Measurements from ENCODE around the gene DDB1.

DNA sequence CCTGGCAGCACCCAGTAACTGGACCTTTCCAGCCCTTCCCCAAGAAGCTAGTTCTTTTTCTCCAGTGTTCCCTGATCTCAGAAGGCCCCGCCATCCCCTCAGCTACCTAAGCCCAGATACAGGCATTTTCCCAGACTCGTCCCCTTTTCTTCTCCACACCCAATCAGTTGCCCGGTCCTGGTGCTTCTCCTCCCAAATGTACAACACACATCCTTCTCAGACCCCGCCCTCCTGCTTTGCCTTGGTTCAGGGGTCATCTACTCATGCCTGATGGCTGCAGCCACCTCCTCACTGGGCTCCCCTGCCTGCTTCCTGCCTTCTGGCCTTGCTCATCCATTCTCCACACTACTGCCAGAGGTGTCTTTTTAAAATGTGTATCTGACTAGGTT lies 6.6 kb upstream of the DDB1 start:
- TF ChIP-seq FOXK2 (IDR thresholded peaks at IDR 0.05) (no peak), SUZ12 (IDR thresholded peaks at IDR 0.05) (no peak), CTBP1 (IDR thresholded peaks at IDR 0.05; ENCODE audit: borderline replicate concordance) (no peak), ELF4 (IDR thresholded peaks at IDR 0.05) (no peak), BHLHE40 (IDR thresholded peaks at IDR 0.05; ENCODE audit: borderline replicate concordance) (no peak), ARNT (IDR thresholded peaks at IDR 0.05) (no peak), FOXA1 (IDR thresholded peaks at IDR 0.05) (no peak), FOXM1 (IDR thresholded peaks at IDR 0.05; ENCODE audit: borderline replicate concordance) (no peak), SP1 (IDR thresholded peaks at IDR 0.05) (no peak), ZNF384 (IDR thresholded peaks at IDR 0.05) (no peak)
- TF ChIP-seq, protein P1, sequence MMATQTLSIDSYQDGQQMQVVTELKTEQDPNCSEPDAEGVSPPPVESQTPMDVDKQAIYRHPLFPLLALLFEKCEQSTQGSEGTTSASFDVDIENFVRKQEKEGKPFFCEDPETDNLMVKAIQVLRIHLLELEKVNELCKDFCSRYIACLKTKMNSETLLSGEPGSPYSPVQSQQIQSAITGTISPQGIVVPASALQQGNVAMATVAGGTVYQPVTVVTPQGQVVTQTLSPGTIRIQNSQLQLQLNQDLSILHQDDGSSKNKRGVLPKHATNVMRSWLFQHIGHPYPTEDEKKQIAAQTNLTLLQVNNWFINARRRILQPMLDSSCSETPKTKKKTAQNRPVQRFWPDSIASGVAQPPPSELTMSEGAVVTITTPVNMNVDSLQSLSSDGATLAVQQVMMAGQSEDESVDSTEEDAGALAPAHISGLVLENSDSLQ (IDR thresholded peaks at IDR 0.05), result no peak
